Mucosa of descending colon (tissue), 3 donors: ENCODE results near the gene GLYR1. TPM values are rescaled to one million over a fixed set of nuclear protein-coding genes. Genes with fewer than 3 reads are reported as not detected.

Experiments used
- ATAC-seq: fragments of 200-7000 bp; cut with Tn5 transposase; one replicate; pipeline ENCODE4 v1.9.1; 2020; ENCODE audit warnings: mild to moderate bottlenecking, moderate library complexity
- DNase-seq, 3 donors: peaks; one replicate each; pipeline ENCODE4 v3.0.0-alpha.2; 2020
- H3K36me3 ChIP-seq: fragments of 200-600 bp; one replicate; pipeline ENCODE4 v1.8.0; 2021; ENCODE audit warnings: low read depth, mild to moderate bottlenecking
- H3K4me1 ChIP-seq: fragments of 200-600 bp; one replicate; pipeline ENCODE4 v1.8.0; 2021; ENCODE audit warnings: low read depth, mild to moderate bottlenecking
- H3K4me3 ChIP-seq: fragments of 200-600 bp; one replicate; pipeline ENCODE4 v1.8.0; 2021; ENCODE audit warnings: mild to moderate bottlenecking
- H3K9me3 ChIP-seq: fragments of 200-600 bp; one replicate; pipeline ENCODE4 v1.8.0; 2021; ENCODE audit warnings: mild to moderate bottlenecking
- intact Hi-C, 2 donors: fragments of 100-400 bp; cut with DNase I in 1 of 2; cut with micrococcal nuclease in 1 of 2; formaldehyde crosslinking; loops; one replicate each; pipeline versions ENCODE4 v1.11.0 to v1.11.1; 2022; cut with DNase I, micrococcal nuclease
- total RNA-seq, 3 donors: library from RNA; stranded (reverse); fragmentation: NEBNext Ultra II Directional in 2 of 3; extraction: Animal tissue kit (Norgen Biotek cat#: 25700) in 2 of 3; gene quantifications; one replicate each; pipeline versions ENCODE4 v1.2.1 to v1.2.4, GENCODE V29; 2021 to 2023
- TF ChIP-seq, protein P1 (sequence below): fragments of 200-600 bp; IDR thresholded peaks from one replicate; pipeline ENCODE4 v1.8.0; 2022; ENCODE audit warnings: antibody characterized with exemption, mild to moderate bottlenecking
- donor health status: DM: no; HTN: no; CAD: no; lungs with moderate emphysema.
- donor health status: DM: no; HTN: no; CAD: no.
- donor health status: DM: no; HTN: yes; CAD: no.

GLYR1 gene
- total RNA-seq, 3 donors from 2014 or later = 110 to 123 (median 111) TPM

- no peak overlapping the region for H3K4me3 ChIP-seq
- no peaks in the 10 kb centered on the region for H3K9me3 ChIP-seq
- ATAC-seq (peak; percentile 13), DNase-seq (no peak)
- peaks cover 12% of the 10 kb centered on the region for H3K4me1 ChIP-seq
- intact Hi-C loops = no loop called here
- H3K36me3 ChIP-seq = peaks cover 11% of the 10 kb centered on the region
- TF ChIP-seq, protein P1, sequence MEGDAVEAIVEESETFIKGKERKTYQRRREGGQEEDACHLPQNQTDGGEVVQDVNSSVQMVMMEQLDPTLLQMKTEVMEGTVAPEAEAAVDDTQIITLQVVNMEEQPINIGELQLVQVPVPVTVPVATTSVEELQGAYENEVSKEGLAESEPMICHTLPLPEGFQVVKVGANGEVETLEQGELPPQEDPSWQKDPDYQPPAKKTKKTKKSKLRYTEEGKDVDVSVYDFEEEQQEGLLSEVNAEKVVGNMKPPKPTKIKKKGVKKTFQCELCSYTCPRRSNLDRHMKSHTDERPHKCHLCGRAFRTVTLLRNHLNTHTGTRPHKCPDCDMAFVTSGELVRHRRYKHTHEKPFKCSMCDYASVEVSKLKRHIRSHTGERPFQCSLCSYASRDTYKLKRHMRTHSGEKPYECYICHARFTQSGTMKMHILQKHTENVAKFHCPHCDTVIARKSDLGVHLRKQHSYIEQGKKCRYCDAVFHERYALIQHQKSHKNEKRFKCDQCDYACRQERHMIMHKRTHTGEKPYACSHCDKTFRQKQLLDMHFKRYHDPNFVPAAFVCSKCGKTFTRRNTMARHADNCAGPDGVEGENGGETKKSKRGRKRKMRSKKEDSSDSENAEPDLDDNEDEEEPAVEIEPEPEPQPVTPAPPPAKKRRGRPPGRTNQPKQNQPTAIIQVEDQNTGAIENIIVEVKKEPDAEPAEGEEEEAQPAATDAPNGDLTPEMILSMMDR = no peak
Observed at GRCh38 chr16:4826980-4827379, 20.1 kb downstream of the GLYR1 start.

DNA sequence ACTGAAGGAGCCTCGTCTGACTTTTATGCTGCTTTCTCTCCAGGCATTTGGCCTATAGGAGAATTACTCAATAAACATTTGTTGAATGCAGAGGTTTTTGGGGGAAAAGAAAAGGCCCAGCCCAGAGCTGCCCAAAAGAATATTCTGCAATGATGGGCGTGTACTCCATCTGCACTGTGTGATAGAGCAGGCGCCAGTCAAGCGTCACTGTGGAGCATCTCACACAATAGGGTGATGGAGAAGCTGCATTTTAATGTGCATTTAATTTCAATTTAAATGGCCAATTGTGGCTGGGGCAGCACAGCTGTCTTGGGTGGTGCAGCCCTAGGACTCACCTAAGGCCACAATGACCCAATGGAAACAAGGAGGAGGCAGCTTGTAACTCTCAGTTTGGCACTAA is 20.6 kb downstream of the GLYR1 start:
- TF ChIP-seq, protein P1 = no peak
- no peaks in the 10 kb centered on the region for H3K9me3 ChIP-seq
- peaks cover 11% of the 10 kb centered on the region for H3K36me3 ChIP-seq
- ATAC-seq = no peak
- intact Hi-C loops = no loop called here
- DNase-seq = no peak
- H3K4me3 ChIP-seq = no peak overlapping the region
- peaks cover 12% of the 10 kb centered on the region for H3K4me1 ChIP-seq

- TF ChIP-seq, protein P1 = no peak
- Histone ChIP-seq H3K4me3 (no peak overlapping the region), H3K4me1 (peaks cover 12% of the 10 kb centered on the region), H3K9me3 (no peaks in the 10 kb centered on the region), H3K36me3 (peaks cover 11% of the 10 kb centered on the region)
- intact Hi-C loops = no loop called here
- ATAC-seq (no peak), DNase-seq (no peak)
Observed at GRCh38 chr16:4825196-4825595, 21.9 kb downstream of the GLYR1 start.

GRCh38 chr16:4820652-4821051 is 26.4 kb downstream of the GLYR1 start:
- H3K4me1 ChIP-seq = no peaks in the 10 kb centered on the region
- TF ChIP-seq, protein P1 = no peak
- no peak for DNase-seq
- H3K9me3 ChIP-seq = no peaks in the 10 kb centered on the region
- no peak for ATAC-seq
- H3K4me3 ChIP-seq = no peak overlapping the region
- peaks cover 3% of the 10 kb centered on the region for H3K36me3 ChIP-seq
- intact Hi-C loops = no loop called here

DNA sequence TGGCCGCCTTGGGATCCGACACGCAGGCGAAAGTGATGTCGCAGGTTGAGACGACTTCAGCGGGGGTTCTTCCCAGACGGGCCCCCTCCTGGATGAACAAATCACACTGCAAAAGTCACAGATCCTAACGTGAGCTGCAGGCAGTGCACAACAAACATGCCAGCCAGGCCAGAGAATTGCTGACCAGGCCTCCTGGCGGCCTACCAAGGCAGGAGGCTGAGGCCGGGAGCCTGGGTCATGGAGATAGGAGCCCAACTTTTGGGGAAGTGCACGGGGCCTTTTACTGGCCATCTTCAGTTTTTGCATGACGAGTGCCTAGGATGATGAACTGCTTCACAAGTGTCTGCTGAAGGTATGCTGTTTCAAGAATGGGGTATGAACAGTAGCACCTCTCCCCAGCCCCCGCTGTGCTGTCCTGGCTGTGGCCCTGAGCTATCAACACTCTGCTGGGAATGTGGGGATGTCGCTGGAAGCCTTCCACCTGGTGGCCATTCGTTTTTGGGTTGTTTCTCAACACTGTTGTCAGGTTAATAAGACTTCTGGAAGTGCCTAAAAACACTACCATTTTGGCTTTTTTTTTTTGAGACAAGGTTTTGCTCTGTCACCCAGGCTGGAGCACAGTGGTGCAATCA is 32.4 kb downstream of the GLYR1 start:
- Histone ChIP-seq H3K36me3 (no peaks in the 10 kb centered on the region), H3K4me1 (no peaks in the 10 kb centered on the region), H3K4me3 (no peak overlapping the region), H3K9me3 (no peaks in the 10 kb centered on the region)
- intact Hi-C loops = no loop called here
- TF ChIP-seq, protein P1 = no peak
- no peak for DNase-seq
- no peak for ATAC-seq

GRCh38 chr16:4814046-4814445 is 33.0 kb downstream of the GLYR1 start:
- intact Hi-C loops = no loop called here
- Histone ChIP-seq H3K4me1 (no peaks in the 10 kb centered on the region), H3K4me3 (no peak overlapping the region), H3K9me3 (no peaks in the 10 kb centered on the region), H3K36me3 (no peaks in the 10 kb centered on the region)
- ATAC-seq (no peak), DNase-seq (no peak)
- TF ChIP-seq, protein P1 = no peak
